HG03139 (cell line): ENCODE data around the gene TOLLIP.
A peak's percentile ranks its signal among the peaks of the same experiment; 100 is the strongest.
"Not testable (repeated sequence)": the region's sequence is repeated elsewhere in the genome, so short reads cannot be mapped to it uniquely, and the experiment has no call there.

Experiments
- ATAC-seq: cut with Tn5 transposase; IDR thresholded peaks from one replicate; pipeline ENCODE4 v1.9.1; 2021; ENCODE audit not compliant: unreplicated experiment

TOLLIP gene

GRCh38 chr11:1266976-1267375, 42.5 kb downstream of the TOLLIP start:
- ATAC-seq: not testable (repeated sequence)

- not testable (repeated sequence) for ATAC-seq
These were observed 44.0 kb downstream of the TOLLIP start for GRCh38 chr11:1265480-1265879.

- not testable (repeated sequence) for ATAC-seq
These were observed 45.0 kb downstream of the TOLLIP start for GRCh38 chr11:1264444-1264843.

- ATAC-seq: no peak
These were observed 46.4 kb downstream of the TOLLIP start for GRCh38 chr11:1263010-1263409.

- ATAC-seq: peak; percentile 82
These were observed 47.0 kb downstream of the TOLLIP start for GRCh38 chr11:1262172-1263006.

- ATAC-seq: no peak
These were observed 48.0 kb downstream of the TOLLIP start for GRCh38 chr11:1261241-1262071.

GRCh38 chr11:1260620-1261019, 48.8 kb downstream of the TOLLIP start:
- no peak for ATAC-seq

- no peak for ATAC-seq
These were observed 49.4 kb downstream of the TOLLIP start for GRCh38 chr11:1260023-1260501.

- ATAC-seq: no peak
These were observed 49.9 kb downstream of the TOLLIP start for GRCh38 chr11:1259561-1259960.

- ATAC-seq: no peak
These were observed 50.4 kb downstream of the TOLLIP start for GRCh38 chr11:1259076-1259461.

GRCh38 chr11:1258401-1259075, 50.9 kb downstream of the TOLLIP start:
- no peak for ATAC-seq

- no peak for ATAC-seq
These were observed 51.5 kb downstream of the TOLLIP start for GRCh38 chr11:1257916-1258315.

- no peak for ATAC-seq
These were observed 52.1 kb downstream of the TOLLIP start for GRCh38 chr11:1257366-1257765.

GRCh38 chr11:1256257-1257045, 53.0 kb downstream of the TOLLIP start:
- no peak for ATAC-seq

GRCh38 chr11:1255151-1255550, 54.3 kb downstream of the TOLLIP start:
- ATAC-seq: no peak

- ATAC-seq: no peak
These were observed 54.7 kb downstream of the TOLLIP start for GRCh38 chr11:1254733-1255132.

- ATAC-seq: no peak
These were observed 55.3 kb downstream of the TOLLIP start for GRCh38 chr11:1254086-1254648.

- no peak for ATAC-seq
These were observed 56.3 kb downstream of the TOLLIP start for GRCh38 chr11:1253103-1253485.

GRCh38 chr11:1252371-1253102, 56.9 kb downstream of the TOLLIP start:
- no peak for ATAC-seq
